HEK293 (cell line): Measurements from ENCODE around the gene AEBP2.
A peak's percentile ranks its signal among the peaks of the same experiment; 100 is the strongest.

Experiments
- CTCF ChIA-PET: fragments of 350-600 bp; formaldehyde crosslinking; extraction: SDS; loops from one replicate; lab custom pipeline; 2021; ENCODE audit warnings: antibody characterized with exemption; lab: Yijun Ruan, JAX
- POLR2A ChIA-PET: fragments of 300-600 bp; formaldehyde crosslinking; extraction: SDS; loops from one replicate; lab custom pipeline; 2020; ENCODE audit warnings: antibody characterized with exemption, inconsistent platforms; lab: Yijun Ruan, JAX
- H3K27ac ChIP-seq: fragments of 200-500 bp; sonication (Bioruptor generic); 2 replicates; pipeline ENCODE4 v1.5.1; 2014; ENCODE audit warnings: low read depth, low read length, control low read depth, inconsistent platforms; ENCODE audit errors: extremely low read depth
- H3K36me3 ChIP-seq, 2 experiments: fragments of 200-500 bp in 1 of 2; sonication (Bioruptor generic) in 1 of 2; 1 replicate in 1 of 2; 2 replicates in 1 of 2; pipeline ENCODE4 v1.5.1; 2014 to 2017; ENCODE audit warnings: inconsistent platforms in 2 of 2, low read length in 2 of 2; ENCODE audit not compliant: control insufficient read depth in 2 of 2, insufficient read depth in 1 of 2
- H3K4me1 ChIP-seq: fragments of 200-500 bp; sonication (Bioruptor generic); 2 replicates; pipeline ENCODE4 v1.5.1; 2014; ENCODE audit warnings: mild to moderate bottlenecking, low read length, inconsistent platforms; ENCODE audit not compliant: control insufficient read depth, insufficient read depth
- H3K4me3 ChIP-seq: 2 replicates; pipeline ENCODE4 v1.5.1; 2011; ENCODE audit warnings: low read depth, mild to moderate bottlenecking, control low read depth, low read length, moderate library complexity
- H3K9me3 ChIP-seq: fragments of 200-500 bp; sonication (Bioruptor generic); 2 replicates; pipeline ENCODE4 v1.5.1; 2014; ENCODE audit warnings: low read depth, low read length, inconsistent platforms; ENCODE audit not compliant: control insufficient read depth, insufficient read depth
- BCL6B ChIP-seq: fragments of 450-650 bp; formaldehyde crosslinking; IDR thresholded peaks from 2 replicates; pipeline ENCODE4 v1.5.1; 2017; ENCODE audit warnings: missing biosample characterization, missing genetic modification characterization
- KLF10 ChIP-seq: fragments of 450-650 bp; IDR thresholded peaks from 2 replicates; pipeline ENCODE4 v1.5.1; 2018; ENCODE audit warnings: missing biosample characterization, mild to moderate bottlenecking, missing genetic modification characterization
- PRDM6 ChIP-seq: fragments of 450-650 bp; formaldehyde crosslinking; IDR thresholded peaks from 2 replicates; pipeline ENCODE4 v1.5.1; 2017; ENCODE audit warnings: missing biosample characterization, missing genetic modification characterization
- REST ChIP-seq: fragments of 450-650 bp; formaldehyde crosslinking; IDR thresholded peaks from 2 replicates; pipeline ENCODE4 v1.5.1; 2016; ENCODE audit warnings: missing biosample characterization, missing genetic modification characterization
- YY2 ChIP-seq: fragments of 450-650 bp; formaldehyde crosslinking; IDR thresholded peaks from 2 replicates; pipeline ENCODE4 v1.5.1; 2016; ENCODE audit warnings: missing biosample characterization, missing genetic modification characterization
- ZFP41 ChIP-seq: fragments of 450-650 bp; formaldehyde crosslinking; IDR thresholded peaks from 2 replicates; pipeline ENCODE4 v1.5.1; 2016; ENCODE audit warnings: missing biosample characterization, missing genetic modification characterization, borderline replicate concordance
- ZNF132 ChIP-seq: fragments of 450-650 bp; formaldehyde crosslinking; IDR thresholded peaks from 2 replicates; pipeline ENCODE4 v1.5.1; 2017; ENCODE audit warnings: missing biosample characterization, missing genetic modification characterization, borderline replicate concordance
- ZNF169 ChIP-seq: fragments of 450-650 bp; formaldehyde crosslinking; IDR thresholded peaks from 2 replicates; pipeline ENCODE4 v1.5.1; 2016; ENCODE audit warnings: missing biosample characterization, missing genetic modification characterization
- ZNF2 ChIP-seq: fragments of 450-650 bp; formaldehyde crosslinking; IDR thresholded peaks from 2 replicates; pipeline ENCODE4 v1.5.1; 2016; ENCODE audit warnings: missing biosample characterization, missing genetic modification characterization
- ZNF510 ChIP-seq: fragments of 450-650 bp; formaldehyde crosslinking; IDR thresholded peaks from 2 replicates; pipeline ENCODE4 v1.5.1; 2018; ENCODE audit warnings: mild to moderate bottlenecking, missing genetic modification characterization, missing biosample characterization; ENCODE audit not compliant: insufficient replicate concordance
- ZNF555 ChIP-seq: fragments of 450-650 bp; formaldehyde crosslinking; conservative IDR thresholded peaks from 2 replicates; pipeline ENCODE4 v1.5.1; 2017; ENCODE audit warnings: missing biosample characterization, mild to moderate bottlenecking, missing genetic modification characterization, inconsistent platforms
- ZNF600 ChIP-seq: fragments of 450-650 bp; formaldehyde crosslinking; IDR thresholded peaks from 2 replicates; pipeline ENCODE4 v1.5.1; 2016; ENCODE audit warnings: missing biosample characterization, missing genetic modification characterization
- ZSCAN30 ChIP-seq: fragments of 450-650 bp; IDR thresholded peaks from 2 replicates; pipeline ENCODE4 v1.5.1; 2018; ENCODE audit warnings: missing biosample characterization, mild to moderate bottlenecking, missing genetic modification characterization, moderate library complexity

AEBP2 gene

GRCh38 chr12:19515179-19515578, 75.9 kb downstream of the AEBP2 start:
- TF ChIP-seq KLF10 (tag by site-specific recombination) = no peak
- Histone ChIP-seq H3K4me3 (no peak overlapping the region), H3K36me3 (peaks cover 21 to 50% of the 10 kb centered on the region in 2 experiments), H3K27ac (no peak overlapping the region), H3K9me3 (no peaks in the 10 kb centered on the region), H3K4me1 (no peaks in the 10 kb centered on the region)
- ChIA-PET CTCF (interaction anchor here (0.6 kb wide), 1 partner anchor 125 kb away, joined by 4 read pairs; no protein-coding TSS in a partner anchor), POLR2A (no interaction called here)

- ChIA-PET POLR2A (no interaction called here), CTCF (interaction anchor here (0.6 kb wide), 1 partner anchor 14 kb away, joined by 3 read pairs; no protein-coding TSS in a partner anchor)
- H3K4me1 ChIP-seq = no peaks in the 10 kb centered on the region
- H3K27ac ChIP-seq = no peak overlapping the region
- H3K9me3 ChIP-seq = no peaks in the 10 kb centered on the region; the same call in 1 of the 2 replicates
- no peak overlapping the region for H3K4me3 ChIP-seq
- peaks cover 19 to 46% of the 10 kb centered on the region in 2 experiments for H3K36me3 ChIP-seq
- no peak for TF ChIP-seq ZNF555 (tag by site-specific recombination)
- no peak for TF ChIP-seq ZNF132 (tag by site-specific recombination)
- TF ChIP-seq ZNF600 (tag by site-specific recombination) = no peak
- TF ChIP-seq ZNF510 (tag by site-specific recombination) = no peak
These were observed 78.3 kb downstream of the AEBP2 start for GRCh38 chr12:19517583-19517982.

GRCh38 chr12:19518209-19518608, 78.9 kb downstream of the AEBP2 start:
- Histone ChIP-seq H3K4me1 (no peaks in the 10 kb centered on the region), H3K4me3 (no peak overlapping the region), H3K27ac (no peak overlapping the region), H3K9me3 (no peaks in the 10 kb centered on the region; the same call in 1 of the 2 replicates)
- ChIA-PET CTCF (interaction anchor here (0.6 kb wide), 1 partner anchor 15 kb away, joined by 3 read pairs; no protein-coding TSS in a partner anchor), POLR2A (interaction anchor here (0.7 kb wide), 1 partner anchor 231 kb away, joined by 6 read pairs; no protein-coding TSS in a partner anchor)
- no peak for TF ChIP-seq YY2
- no peak for TF ChIP-seq ZNF2
- TF ChIP-seq ZFP41 (tag by site-specific recombination) = no peak
- no peak for TF ChIP-seq BCL6B (tag by site-specific recombination)
- TF ChIP-seq ZSCAN30 (tag by site-specific recombination) = no peak
- no peak for TF ChIP-seq REST (tag by site-specific recombination)
- TF ChIP-seq, all 188 proteins: peak for 0
- peaks cover 16 to 42% of the 10 kb centered on the region in 2 experiments for H3K36me3 ChIP-seq

- CTCF ChIA-PET = no interaction called here
- no peak overlapping the region for H3K27ac ChIP-seq
- TF ChIP-seq ZNF169 (tag by site-specific recombination) = no peak
- TF ChIP-seq PRDM6 (tag by site-specific recombination) = 0 out of 2 replicates have a peak, but pooled peaks have one; percentile 11
- TF ChIP-seq, all 188 proteins: peak for 1
- POLR2A ChIA-PET = no interaction called here
- no peaks in the 10 kb centered on the region; the same call in 1 of the 2 replicates for H3K9me3 ChIP-seq
- H3K4me1 ChIP-seq = no peaks in the 10 kb centered on the region
- H3K36me3 ChIP-seq = peaks cover 5 to 20% of the 10 kb centered on the region in 2 experiments
- H3K4me3 ChIP-seq = no peak overlapping the region
These were observed 81.5 kb downstream of the AEBP2 start for GRCh38 chr12:19520646-19521415.
